ENCODE data around the gene CHMP3.
A peak's percentile ranks its signal among the peaks of the same experiment; 100 is the strongest.
"Not testable (repeated sequence)": the region's sequence is repeated elsewhere in the genome, so short reads cannot be mapped to it uniquely, and the experiment has no call there.

CHMP3 gene

GRCh38 chr2:86593266-86593665 lies 30.0 kb upstream of the CHMP3 start:
- no peak for DNase-seq (ENCODE audit: low read depth)
- H3K4me3 ChIP-seq (ENCODE audit: low read depth, low read length), result no peak overlapping the region
- TF ChIP-seq, protein P1, sequence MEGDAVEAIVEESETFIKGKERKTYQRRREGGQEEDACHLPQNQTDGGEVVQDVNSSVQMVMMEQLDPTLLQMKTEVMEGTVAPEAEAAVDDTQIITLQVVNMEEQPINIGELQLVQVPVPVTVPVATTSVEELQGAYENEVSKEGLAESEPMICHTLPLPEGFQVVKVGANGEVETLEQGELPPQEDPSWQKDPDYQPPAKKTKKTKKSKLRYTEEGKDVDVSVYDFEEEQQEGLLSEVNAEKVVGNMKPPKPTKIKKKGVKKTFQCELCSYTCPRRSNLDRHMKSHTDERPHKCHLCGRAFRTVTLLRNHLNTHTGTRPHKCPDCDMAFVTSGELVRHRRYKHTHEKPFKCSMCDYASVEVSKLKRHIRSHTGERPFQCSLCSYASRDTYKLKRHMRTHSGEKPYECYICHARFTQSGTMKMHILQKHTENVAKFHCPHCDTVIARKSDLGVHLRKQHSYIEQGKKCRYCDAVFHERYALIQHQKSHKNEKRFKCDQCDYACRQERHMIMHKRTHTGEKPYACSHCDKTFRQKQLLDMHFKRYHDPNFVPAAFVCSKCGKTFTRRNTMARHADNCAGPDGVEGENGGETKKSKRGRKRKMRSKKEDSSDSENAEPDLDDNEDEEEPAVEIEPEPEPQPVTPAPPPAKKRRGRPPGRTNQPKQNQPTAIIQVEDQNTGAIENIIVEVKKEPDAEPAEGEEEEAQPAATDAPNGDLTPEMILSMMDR (IDR thresholded peaks at IDR 0.05; ENCODE audit: insufficient read depth, low read depth, low read length, missing control alignments), result no peak

GRCh38 chr2:86592547-86593230 lies 29.4 kb upstream of the CHMP3 start:
- DNase-seq (ENCODE audit: low read depth), result no peak
- H3K4me3 ChIP-seq (ENCODE audit: low read depth, low read length), result no peak overlapping the region
- TF ChIP-seq, protein P1 (IDR thresholded peaks at IDR 0.05; ENCODE audit: insufficient read depth, low read depth, low read length, missing control alignments), result no peak

DNA sequence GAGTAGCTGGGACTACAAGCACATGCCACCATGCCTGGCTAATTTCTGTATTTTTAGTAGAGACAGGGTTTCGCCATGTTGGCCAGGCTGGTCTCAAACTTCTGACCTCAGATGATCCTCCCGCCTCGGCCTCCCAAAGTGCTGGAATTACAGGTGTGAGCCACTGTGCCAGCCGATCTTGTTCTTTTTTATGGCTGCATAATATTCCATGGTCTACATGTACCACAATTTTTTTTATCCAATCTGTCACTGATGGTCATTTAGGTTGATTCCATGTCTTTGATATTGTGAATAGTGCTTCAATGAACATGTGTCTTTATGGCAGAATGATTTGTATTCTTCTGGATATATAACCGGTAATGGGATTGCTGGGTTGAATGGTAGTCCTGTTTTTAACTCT lies 26.5 kb upstream of the CHMP3 start:
- not testable (repeated sequence) for H3K4me3 ChIP-seq (ENCODE audit: low read depth, low read length); DNase-seq (ENCODE audit: low read depth)

GRCh38 chr2:86584151-86584913 lies 21.1 kb upstream of the CHMP3 start:
- DNase-seq (ENCODE audit: low read depth), result peak; percentile 33
- no peak overlapping the region for H3K4me3 ChIP-seq (ENCODE audit: low read depth, low read length)
- TF ChIP-seq, protein P1 (IDR thresholded peaks at IDR 0.05; ENCODE audit: insufficient read depth, low read depth, low read length, missing control alignments), result no peak

DNA sequence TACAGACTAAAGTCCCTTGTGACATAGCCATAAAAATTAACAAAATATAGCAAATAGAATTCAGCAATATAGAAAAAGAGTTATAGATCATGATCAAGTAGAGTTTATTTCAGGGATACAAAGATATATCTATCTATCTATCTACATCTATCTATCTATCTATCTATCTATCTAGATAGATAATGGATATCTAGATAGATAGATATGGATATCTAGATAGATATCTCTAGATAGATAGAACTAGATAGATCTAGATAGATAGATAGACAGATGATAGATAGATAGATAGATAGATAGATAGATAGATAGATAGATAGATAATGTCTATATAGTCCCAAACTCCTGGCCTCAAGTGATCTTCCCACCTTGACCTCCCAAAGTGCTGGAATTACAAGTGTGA lies 17.3 kb upstream of the CHMP3 start:
- no peak overlapping the region for H3K4me3 ChIP-seq (ENCODE audit: low read depth, low read length)
- no peak for DNase-seq (ENCODE audit: low read depth)
- TF ChIP-seq, protein P1 (IDR thresholded peaks at IDR 0.05; ENCODE audit: insufficient read depth, low read depth, low read length, missing control alignments), result no peak

- TF ChIP-seq, protein P1 (IDR thresholded peaks at IDR 0.05; ENCODE audit: insufficient read depth, low read depth, low read length, missing control alignments), result no peak
- no peak overlapping the region for H3K4me3 ChIP-seq (ENCODE audit: low read depth, low read length)
- no peak for DNase-seq (ENCODE audit: low read depth)
These were observed 14.7 kb upstream of the CHMP3 start for GRCh38 chr2:86577817-86578456.

- no peak for DNase-seq (ENCODE audit: low read depth)
- TF ChIP-seq, protein P1 (IDR thresholded peaks at IDR 0.05; ENCODE audit: insufficient read depth, low read depth, low read length, missing control alignments), result no peak
- no peak overlapping the region for H3K4me3 ChIP-seq (ENCODE audit: low read depth, low read length)
These were observed 6.8 kb upstream of the CHMP3 start for GRCh38 chr2:86570059-86570458.
